ENCODE measurements around the gene B3GNT4.
A peak's percentile ranks its signal among the peaks of the same experiment; 100 is the strongest.
"Not testable (repeated sequence)": the region's sequence is repeated elsewhere in the genome, so short reads cannot be mapped to it uniquely, and the experiment has no call there.

Gene B3GNT4

GRCh38 chr12:122215771-122216170, 12.3 kb downstream of the B3GNT4 start:
- no peak for DNase-seq (ENCODE audit: low read depth in 2 of 2)

- no peak for DNase-seq (ENCODE audit: low read depth in 2 of 2)
Observed at GRCh38 chr12:122216445-122216844, 12.9 kb downstream of the B3GNT4 start.

- peak; percentile 100 for DNase-seq (ENCODE audit: low read depth in 2 of 2)
Observed at GRCh38 chr12:122225683-122226365, 22.3 kb downstream of the B3GNT4 start, which contains the start of gene DIABLO. Gene DIABLO, minus strand, starts transcription at chr12:122226052. Its CDS starts 38 bp downstream, at chr12:122226014.

GRCh38 chr12:122226366-122227125, 23.0 kb downstream of the B3GNT4 start:
- no peak for DNase-seq (ENCODE audit: low read depth in 2 of 2)

- no peak for DNase-seq (ENCODE audit: low read depth in 2 of 2)
Observed at GRCh38 chr12:122227341-122227740, 23.8 kb downstream of the B3GNT4 start.

- no peak for DNase-seq (ENCODE audit: low read depth in 2 of 2)
Observed at GRCh38 chr12:122228092-122228491, 24.6 kb downstream of the B3GNT4 start.

- DNase-seq (ENCODE audit: low read depth in 2 of 2), result no peak
Observed at GRCh38 chr12:122230798-122231197, 27.3 kb downstream of the B3GNT4 start.

- no peak for DNase-seq (ENCODE audit: low read depth in 2 of 2)
Observed at GRCh38 chr12:122232691-122233090, 29.2 kb downstream of the B3GNT4 start.

GRCh38 chr12:122235741-122236140, 32.2 kb downstream of the B3GNT4 start:
- no peak for DNase-seq (ENCODE audit: low read depth in 2 of 2)

- DNase-seq (ENCODE audit: low read depth in 2 of 2), result no peak
Observed at GRCh38 chr12:122238861-122239260, 35.4 kb downstream of the B3GNT4 start.

GRCh38 chr12:122243965-122244364, 40.5 kb downstream of the B3GNT4 start:
- no peak for DNase-seq (ENCODE audit: low read depth in 2 of 2)

- no peak for DNase-seq (ENCODE audit: low read depth in 2 of 2)
Observed at GRCh38 chr12:122244565-122245371, 41.3 kb downstream of the B3GNT4 start.

GRCh38 chr12:122245553-122245952, 42.0 kb downstream of the B3GNT4 start:
- no peak for DNase-seq (ENCODE audit: low read depth in 2 of 2)

- DNase-seq (ENCODE audit: low read depth in 2 of 2), result no peak
Observed at GRCh38 chr12:122250047-122250446, 46.5 kb downstream of the B3GNT4 start.

- DNase-seq (ENCODE audit: low read depth in 2 of 2), result no peak
Observed at GRCh38 chr12:122250536-122250935, 47.0 kb downstream of the B3GNT4 start.

- DNase-seq (ENCODE audit: low read depth in 2 of 2), result not testable (repeated sequence)
Observed at GRCh38 chr12:122258462-122258861, 55.0 kb downstream of the B3GNT4 start.

All from stimulated activated CD4-positive, alpha-beta T cell treated with anti-CD3 and anti-CD28 coated beads, Interleukin-15, amount 100 ng/mL, for 48 hours (primary cell).